Neuronal stem cell (in vitro differentiated cells): ENCODE data around the gene ORC5.

Experiments used
- DNase-seq: peaks from one replicate; pipeline ENCODE4 v3.0.0-alpha.2; 2013; ENCODE audit warnings: low spot score
- H2AFZ ChIP-seq: one replicate; pipeline ENCODE4 v1.6.1; 2013; ENCODE audit warnings: mild to moderate bottlenecking, low read length, inconsistent platforms
- H2AK5ac ChIP-seq: 2 replicates; pipeline ENCODE4 v1.6.1; 2013; ENCODE audit warnings: low read depth, mild to moderate bottlenecking, inconsistent platforms, low read length, moderate library complexity, mixed read lengths
- H2BK120ac ChIP-seq: 2 replicates; pipeline ENCODE4 v1.6.1; 2013; ENCODE audit warnings: low read depth, mild to moderate bottlenecking, inconsistent platforms, low read length, moderate library complexity, mixed read lengths
- H2BK12ac ChIP-seq: one replicate; pipeline ENCODE4 v1.6.1; 2013; ENCODE audit warnings: low read length, inconsistent platforms
- H2BK15ac ChIP-seq: 2 replicates; pipeline ENCODE4 v1.6.1; 2013; ENCODE audit warnings: mild to moderate bottlenecking, low read length, inconsistent platforms, mixed read lengths
- H2BK5ac ChIP-seq: one replicate; pipeline ENCODE4 v1.6.1; 2013; ENCODE audit warnings: inconsistent platforms, mild to moderate bottlenecking, low read length, moderate library complexity
- H3K14ac ChIP-seq: one replicate; pipeline ENCODE4 v1.6.1; 2013; ENCODE audit warnings: low read length, inconsistent platforms
- H3K18ac ChIP-seq: 2 replicates; pipeline ENCODE4 v1.6.1; 2013; ENCODE audit warnings: low read length, inconsistent platforms
- H3K23ac ChIP-seq: 2 replicates; pipeline ENCODE4 v1.6.1; 2013; ENCODE audit warnings: low read depth, mild to moderate bottlenecking, mixed read lengths, low read length, inconsistent platforms; ENCODE audit not compliant: poor library complexity
- H3K27ac ChIP-seq: replicated peaks from 3 replicates; pipeline ENCODE4 v1.5.1; 2013; ENCODE audit warnings: low read length, inconsistent platforms
- H3K27me3 ChIP-seq, 3 experiments: 2 replicates each; pipeline ENCODE4 v1.6.1; 2013; ENCODE audit warnings: low read length in 3 of 3, mild to moderate bottlenecking in 2 of 3, inconsistent platforms in 1 of 3, low read depth in 1 of 3, mixed read lengths in 1 of 3, moderate library complexity in 1 of 3; ENCODE audit not compliant: control insufficient read depth in 3 of 3, insufficient read depth in 3 of 3
- H3K36me3 ChIP-seq, 2 donors: replicated peaks in 1 of 2; 2 replicates each; pipeline ENCODE4 v1.6.1; 2013; ENCODE audit warnings: low read length in 2 of 2; ENCODE audit not compliant: control insufficient read depth in 2 of 2, insufficient read depth in 2 of 2
- H3K4ac ChIP-seq: 2 replicates; pipeline ENCODE4 v1.6.1; 2013; ENCODE audit warnings: inconsistent platforms, mild to moderate bottlenecking, low read length, moderate library complexity
- H3K4me1 ChIP-seq, 2 donors: 1 replicate in 1 of 2; 2 replicates in 1 of 2; pipeline ENCODE4 v1.6.1; 2013; ENCODE audit warnings: low read length in 2 of 2, low read depth in 1 of 2; ENCODE audit not compliant: control insufficient read depth in 2 of 2, insufficient read depth in 1 of 2
- H3K4me2 ChIP-seq: one replicate; pipeline ENCODE4 v1.6.1; 2013; ENCODE audit warnings: mild to moderate bottlenecking, low read length, inconsistent platforms; ENCODE audit not compliant: insufficient read depth, poor library complexity, severe bottlenecking
- H3K4me3 ChIP-seq, 2 donors: 2 replicates each; pipeline ENCODE4 v1.5.1; 2013; ENCODE audit warnings: low read length in 2 of 2, mild to moderate bottlenecking in 2 of 2, inconsistent platforms in 1 of 2, moderate library complexity in 1 of 2
- H3K79me1 ChIP-seq: one replicate; pipeline ENCODE4 v1.6.1; 2013; ENCODE audit warnings: low read depth, mild to moderate bottlenecking, inconsistent platforms, low read length, moderate library complexity
- H3K9ac ChIP-seq: one replicate; pipeline ENCODE4 v1.6.1; 2013; ENCODE audit warnings: mild to moderate bottlenecking, low read depth, low read length, inconsistent platforms; ENCODE audit not compliant: poor library complexity
- H3K9me3 ChIP-seq, 2 donors: replicated peaks in 1 of 2; 2 replicates each; pipeline versions ENCODE3 to v1.6.1; 2013; ENCODE audit warnings: low read length in 2 of 2, mild to moderate bottlenecking in 2 of 2, inconsistent platforms in 1 of 2, low read depth in 1 of 2, mixed read lengths in 1 of 2, moderate library complexity in 1 of 2; ENCODE audit not compliant: control insufficient read depth in 2 of 2, insufficient read depth in 1 of 2
- H4K8ac ChIP-seq: one replicate; pipeline ENCODE4 v1.6.1; 2013; ENCODE audit warnings: low read depth, mild to moderate bottlenecking, inconsistent platforms, low read length, moderate library complexity
- H4K91ac ChIP-seq: one replicate; pipeline ENCODE4 v1.6.1; 2013; ENCODE audit warnings: low read length, low read depth, mild to moderate bottlenecking, inconsistent platforms; ENCODE audit not compliant: poor library complexity
- WGBS, 2 donors: extraction: QIAGEN DNeasy Blood & Tissue Kit; methylation state at CpG; one replicate each; pipeline ENCODE4 v1.1.7; 2013; ENCODE audit warnings: missing lambda C conversion rate in 2 of 2, mixed read lengths in 1 of 2; ENCODE audit not compliant: insufficient read length in 2 of 2, insufficient replicate concordance in 1 of 2; ENCODE audit errors: extremely low coverage in 2 of 2; 5-methylcytosine and 5-hydroxymethylcytosine counted together

Gene ORC5

DNA sequence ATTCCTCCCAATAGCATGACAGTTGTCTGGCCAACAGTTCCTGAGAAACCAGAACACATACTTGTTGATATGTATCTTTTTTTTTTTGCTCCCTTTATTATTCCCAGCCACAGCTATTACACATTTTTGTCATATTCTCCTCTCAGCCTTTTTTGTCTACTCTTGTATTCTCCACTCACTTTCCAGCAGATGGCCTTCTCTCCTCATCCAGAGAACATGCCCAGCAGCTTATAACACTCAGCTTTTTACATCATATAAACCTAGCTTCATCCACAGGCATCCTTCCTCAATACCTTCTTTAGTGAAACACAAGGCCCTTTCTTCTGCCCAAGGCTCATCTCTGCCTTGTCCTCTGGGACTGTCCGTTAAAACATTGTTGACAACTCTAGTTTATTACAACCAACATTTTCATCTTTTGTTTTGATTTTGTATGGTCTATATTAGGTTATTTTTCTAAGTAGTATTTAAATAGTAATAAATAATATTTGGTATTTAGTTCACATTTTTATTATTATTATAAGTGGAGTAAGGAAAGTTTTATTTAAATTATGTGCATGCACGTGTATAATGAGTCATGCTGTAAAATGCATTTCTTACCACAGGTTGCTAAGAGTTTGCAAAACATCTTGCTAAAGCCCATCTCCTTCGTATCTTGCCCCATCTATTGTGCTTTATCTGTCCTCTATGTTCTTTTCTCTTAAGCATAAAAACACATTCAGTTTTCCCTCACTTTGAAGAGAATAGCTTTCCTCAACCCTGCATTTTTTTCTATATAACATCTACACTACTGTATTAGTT, 101.5 kb downstream of the ORC5 start:
- Histone ChIP-seq H3K14ac (no peak overlapping the region), H3K27ac (no peak overlapping the region), H2BK120ac (no peak overlapping the region), H3K4me1 (peaks cover 0 to 2% of the 10 kb centered on the region in 2 donors), H2AK5ac (no peak overlapping the region), H2BK12ac (no peak overlapping the region), H2BK5ac (no peak overlapping the region), H3K23ac (no peak overlapping the region), H3K4me2 (no peak overlapping the region), H3K9me3 (peaks cover 0 to 3% of the 10 kb centered on the region in 2 donors), H2AFZ (no peak overlapping the region), H3K4ac (no peak overlapping the region), H4K8ac (no peak overlapping the region), H4K91ac (no peak overlapping the region), H3K27me3 (no peaks in the 10 kb centered on the region), H3K4me3 (no peak overlapping the region), H3K79me1 (no peaks in the 10 kb centered on the region), H3K36me3 (no peaks in the 10 kb centered on the region), H3K18ac (no peak overlapping the region), H3K9ac (no peak overlapping the region), H2BK15ac (no peak overlapping the region)
- 100% methylated on average over 1 of the region's 3 CpGs; no CpG with 5 or more reads in 1 of the 2 donors for WGBS, 2 donors
- no peak for DNase-seq

DNA sequence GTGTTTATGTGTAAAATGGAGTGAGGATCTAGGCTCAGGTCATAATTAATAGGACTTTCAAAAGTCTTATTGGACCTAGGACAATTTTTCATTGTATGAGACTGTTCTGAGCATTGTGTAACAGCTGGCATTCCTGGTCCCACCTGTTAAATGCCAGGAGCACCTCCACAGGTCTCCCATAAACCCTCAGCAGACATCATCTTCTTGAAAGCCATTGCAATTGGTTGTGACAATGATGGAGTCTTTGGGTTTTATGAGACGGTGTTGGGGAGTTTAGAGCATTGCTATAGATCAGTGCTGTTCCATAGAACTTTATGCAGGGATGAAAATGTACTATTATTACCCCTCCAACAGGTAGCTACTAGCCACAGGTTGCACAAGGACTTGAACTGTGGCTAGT, 108.9 kb downstream of the ORC5 start:
- Histone ChIP-seq H2AFZ (no peak overlapping the region), H3K9ac (no peak overlapping the region), H2BK15ac (no peak overlapping the region), H3K4ac (no peak overlapping the region), H4K8ac (no peak overlapping the region), H3K79me1 (no peaks in the 10 kb centered on the region), H2AK5ac (no peak overlapping the region), H3K4me3 (no peak overlapping the region), H3K4me2 (no peak overlapping the region), H3K27me3 (no peaks in the 10 kb centered on the region), H3K27ac (no peak overlapping the region), H3K36me3 (no peaks in the 10 kb centered on the region), H2BK12ac (no peak overlapping the region), H2BK5ac (no peak overlapping the region), H3K18ac (no peak overlapping the region), H3K4me1 (no peaks in the 10 kb centered on the region), H3K9me3 (no peaks in the 10 kb centered on the region), H3K23ac (no peak overlapping the region), H4K91ac (no peak overlapping the region), H2BK120ac (no peak overlapping the region), H3K14ac (no peak overlapping the region)
- WGBS, 2 donors = no CpG with 5 or more reads among the region's 1 CpG
- no peak for DNase-seq

DNA sequence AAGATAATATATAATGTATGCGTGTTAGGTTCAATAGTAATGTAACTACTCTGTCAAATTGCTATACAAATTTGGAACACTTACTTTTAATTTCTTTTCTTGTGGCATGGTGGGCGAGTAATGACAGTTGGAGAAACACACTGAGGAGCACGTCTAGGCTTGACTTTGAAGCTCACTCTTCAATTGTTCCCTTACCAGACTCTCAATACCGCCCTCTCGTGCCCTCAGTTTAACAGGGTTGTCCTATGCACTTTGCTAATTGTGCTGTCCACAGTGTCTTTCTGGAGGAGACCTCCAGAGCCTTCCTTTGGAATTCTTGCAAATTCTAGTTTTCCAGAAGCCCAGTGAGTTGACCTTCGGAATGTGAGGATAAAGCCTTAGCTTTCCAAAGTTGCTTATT, 111.1 kb downstream of the ORC5 start:
- Histone ChIP-seq H3K27me3 (no peaks in the 10 kb centered on the region), H2AFZ (no peak overlapping the region), H3K23ac (no peak overlapping the region), H3K4ac (no peak overlapping the region), H4K91ac (no peak overlapping the region), H3K4me1 (no peaks in the 10 kb centered on the region), H2BK120ac (no peak overlapping the region), H3K27ac (no peak overlapping the region), H2BK15ac (no peak overlapping the region), H2BK12ac (no peak overlapping the region), H3K18ac (no peak overlapping the region), H3K79me1 (no peaks in the 10 kb centered on the region), H3K9me3 (no peaks in the 10 kb centered on the region), H3K36me3 (no peaks in the 10 kb centered on the region), H3K9ac (no peak overlapping the region), H4K8ac (no peak overlapping the region), H2AK5ac (no peak overlapping the region), H3K4me3 (no peak overlapping the region), H3K14ac (no peak overlapping the region), H2BK5ac (no peak overlapping the region), H3K4me2 (no peak overlapping the region)
- peak; percentile 8 for DNase-seq
- no CpG with 5 or more reads among the region's 6 CpGs for WGBS, 2 donors

DNA sequence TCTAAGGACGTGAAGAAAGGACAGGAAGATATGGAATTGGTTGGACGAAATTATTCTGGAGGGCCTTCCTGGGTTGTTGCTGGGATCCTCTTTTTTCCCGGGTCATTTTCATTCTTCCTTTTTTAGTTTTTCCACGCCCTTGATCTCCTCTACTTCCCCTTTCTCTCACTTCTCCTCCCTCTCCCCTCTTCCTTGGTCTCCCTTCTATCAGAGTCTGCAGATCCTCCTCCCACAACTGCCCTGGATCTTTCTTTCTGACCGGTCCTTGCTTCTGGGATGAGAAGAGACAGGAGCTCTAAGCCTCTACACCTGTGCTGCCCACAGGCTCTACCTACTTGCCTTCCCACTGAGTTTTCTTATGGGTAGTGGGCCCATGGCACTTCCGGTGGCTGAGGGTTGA, 114.7 kb downstream of the ORC5 start:
- Histone ChIP-seq H3K23ac (no peak overlapping the region), H3K4ac (no peak overlapping the region)
- no CpG with 5 or more reads among the region's 6 CpGs for WGBS, 2 donors

More for the DNA sequence above, 114.7 kb downstream of the ORC5 start:
- Histone ChIP-seq H2AK5ac (no peak overlapping the region), H3K79me1 (no peaks in the 10 kb centered on the region), H3K9me3 (no peaks in the 10 kb centered on the region), H3K14ac (no peak overlapping the region), H3K4me1 (peaks cover 2 to 5% of the 10 kb centered on the region in 2 donors), H3K4me2 (no peak overlapping the region), H4K91ac (no peak overlapping the region), H3K27ac (no peak overlapping the region), H2AFZ (no peak overlapping the region), H3K4me3 (no peak overlapping the region), H2BK120ac (no peak overlapping the region), H2BK15ac (no peak overlapping the region), H3K36me3 (no peaks in the 10 kb centered on the region), H2BK5ac (no peak overlapping the region), H3K18ac (no peak overlapping the region), H3K9ac (no peak overlapping the region), H2BK12ac (no peak overlapping the region), H4K8ac (no peak overlapping the region), H3K27me3 (no peaks in the 10 kb centered on the region)
- no peak for DNase-seq
